Mammary epithelial cell (primary cell): Measurements from ENCODE around the gene MRPS2.

Experiments
- CTCF ChIP-seq, 2 donors: IDR thresholded peaks in 1 of 2; conservative IDR thresholded peaks in 1 of 2; 2 replicates each; pipeline ENCODE4 v1.5.1; 2011 to 2012; ENCODE audit warnings: inconsistent platforms in 2 of 2, low read length in 2 of 2, mild to moderate bottlenecking in 2 of 2, control low read depth in 1 of 2, low read depth in 1 of 2; ENCODE audit not compliant: insufficient read depth in 1 of 2; ENCODE audit errors: extremely low read depth in 1 of 2
- EZH2 ChIP-seq: IDR thresholded peaks from 2 replicates; pipeline ENCODE4 v1.6.1; 2012; ENCODE audit warnings: low read length, inconsistent platforms, borderline replicate concordance

- no peak for TF ChIP-seq CTCF (conservative IDR thresholded peaks at IDR 0.05 in 1 of 2, IDR thresholded peaks at IDR 0.05 in 1 of 2; ENCODE audit: extremely low read depth in 1 of 2, insufficient read depth in 1 of 2, low read depth in 1 of 2, low read length in 2 of 2)
- TF ChIP-seq EZH2 = no peak
Observed at GRCh38 chr9:135516132-135516860, 15.8 kb downstream of the MRPS2 start.
